K562 (cell line): ENCODE results near the gene IMP4. TPM values are rescaled to one million over a fixed set of nuclear protein-coding genes. Genes with fewer than 3 reads are reported as not detected.

Experiments used
- ARID2 ChIP-seq: fragments of 450-650 bp; IDR thresholded peaks from 2 replicates; pipeline ENCODE4 v1.6.1; 2017; ENCODE audit warnings: antibody characterized with exemption, mild to moderate bottlenecking
- BRF1 ChIP-seq: IDR thresholded peaks from 3 replicates; pipeline ENCODE4 v1.6.1; 2011; ENCODE audit warnings: borderline replicate concordance, mild to moderate bottlenecking; ENCODE audit not compliant: insufficient read length; ENCODE audit errors: extremely low read depth
- CREM ChIP-seq: IDR thresholded peaks from 2 replicates; pipeline ENCODE4 v1.6.1; 2014; ENCODE audit warnings: antibody characterized with exemption, low read depth
- DACH1 ChIP-seq: fragments of 450-650 bp; IDR thresholded peaks from 2 replicates; pipeline ENCODE4 v1.6.1; 2018; ENCODE audit not compliant: partially characterized antibody
- DIDO1 ChIP-seq: fragments of 450-650 bp; IDR thresholded peaks from 2 replicates; pipeline ENCODE4 v1.6.1; 2016; ENCODE audit warnings: low read depth, missing biosample characterization, missing genetic modification characterization
- FOXA3 ChIP-seq, 2 experiments: fragments of 450-650 bp in 1 of 2; sonication (generic) in 1 of 2; formaldehyde crosslinking; IDR thresholded peaks in 1 of 2; conservative IDR thresholded peaks in 1 of 2; 2 replicates each; pipeline versions ENCODE4 v1.4.0 to v1.8.0; 2020 to 2022; ENCODE audit warnings: mild to moderate bottlenecking in 2 of 2, missing genetic modification reagents in 1 of 2
- KLF10 ChIP-seq: fragments of 250-450 bp; sonication (Bioruptor Pico); IDR thresholded peaks from 2 replicates; pipeline ENCODE4 v1.6.1; 2021; ENCODE audit warnings: matching md5 sums
- MAFG ChIP-seq: fragments of 450-650 bp; conservative IDR thresholded peaks from 2 replicates; pipeline ENCODE4 v1.6.1; 2016; ENCODE audit warnings: missing genetic modification characterization, missing compliant biosample characterization
- MCM2 ChIP-seq: fragments of 450-650 bp; IDR thresholded peaks from 2 replicates; pipeline ENCODE4 v1.6.1; 2017; ENCODE audit warnings: low read depth, mild to moderate bottlenecking
- NUFIP1 ChIP-seq: fragments of 450-650 bp; IDR thresholded peaks from 2 replicates; pipeline ENCODE4 v1.6.1; 2018; ENCODE audit not compliant: partially characterized antibody
- PHTF2 ChIP-seq: fragments of 250-450 bp; sonication (Bioruptor Pico); IDR thresholded peaks from 2 replicates; pipeline ENCODE4 v1.5.0; 2021; ENCODE audit warnings: mild to moderate bottlenecking
- PRMT5 ChIP-seq: sonication (generic); formaldehyde crosslinking; IDR thresholded peaks from 2 replicates; pipeline ENCODE4 v1.5.0; 2020; ENCODE audit warnings: missing genetic modification reagents
- RBM22 ChIP-seq: fragments of 200-400 bp; formaldehyde crosslinking; IDR thresholded peaks from 2 replicates; pipeline ENCODE4 v1.6.1; 2018; ENCODE audit warnings: low read length, low read depth; ENCODE audit not compliant: poor library complexity, severe bottlenecking
- SMARCB1 ChIP-seq: IDR thresholded peaks from 2 replicates; pipeline ENCODE4 v1.6.1; 2011; ENCODE audit warnings: improper control_type of control experiment, low read depth; ENCODE audit not compliant: insufficient read length
- TCFL5 ChIP-seq: fragments of 250-450 bp; sonication (Bioruptor Pico); conservative IDR thresholded peaks from 2 replicates; pipeline ENCODE4 v1.6.1; 2021; ENCODE audit warnings: mild to moderate bottlenecking, moderate library complexity, matching md5 sums
- TRIM28 ChIP-seq: fragments of 450-650 bp; IDR thresholded peaks from 2 replicates; pipeline ENCODE4 v1.6.1; 2017
- ZKSCAN1 ChIP-seq: fragments of 150-350 bp; IDR thresholded peaks from 2 replicates; pipeline ENCODE4 v1.6.1; 2016; ENCODE audit warnings: low read depth, low read length
- ZKSCAN8 ChIP-seq: fragments of 200-800 bp; sonication (Bioruptor generic); IDR thresholded peaks from 2 replicates; pipeline ENCODE4 v1.6.1; 2016; ENCODE audit warnings: missing genetic modification characterization, missing compliant biosample characterization
- ZNF584 ChIP-seq: fragments of 200-800 bp; sonication (Bioruptor generic); IDR thresholded peaks from 2 replicates; pipeline ENCODE4 v1.6.1; 2016; ENCODE audit warnings: low read depth, mild to moderate bottlenecking, missing genetic modification characterization, missing compliant biosample characterization
- polyA plus RNA-seq, 8 experiments: library from polyadenylated mRNA; depleted of rRNA in 4 of 8; stranded (reverse) in 5 of 8; unstranded in 3 of 8; fragments of >200 nt; fragmentation: Nextera tagmentation in 2 of 8; fragmentation: Illumina TruSeq in 1 of 8; extraction: Ambion mirVana in 2 of 8; extraction: Trizol in 1 of 8; gene quantifications; 2 replicates each; pipeline versions ENCODE4 v1.2.1 to v1.2.3, GENCODE V29; 2011 to 2014; ENCODE audit warnings: inconsistent platforms in 1 of 8, missing spikeins in 1 of 8
- total RNA-seq, 7 experiments: library from RNA; depleted of rRNA in 6 of 7; stranded (reverse); fragments of >200 nt in 6 of 7; fragmentation: Illumina TruSeq in 2 of 7; extraction: Trizol in 2 of 7; gene quantifications; 2 replicates each; pipeline versions ENCODE4 v1.2.1 to v1.2.3, GENCODE V29; 2011 to 2021; ENCODE audit warnings: low replicate concordance in 1 of 7
- TF ChIP-seq, protein P1 (sequence below), 2 experiments: IDR thresholded peaks; 2 replicates each; pipeline ENCODE4 v1.6.1; 2012; ENCODE audit warnings: improper control_type of control experiment in 2 of 2, low read depth in 2 of 2, low read length in 2 of 2, borderline replicate concordance in 1 of 2
- TF ChIP-seq, protein P2 (sequence below): fragments of 250-450 bp; sonication (Bioruptor Pico); IDR thresholded peaks from 2 replicates; pipeline ENCODE4 v1.8.0; 2021; ENCODE audit warnings: moderate library complexity, mild to moderate bottlenecking, inconsistent platforms
- TF ChIP-seq, protein P3 (sequence below): fragments of 200-800 bp; sonication (Bioruptor generic); IDR thresholded peaks from 2 replicates; pipeline ENCODE4 v1.6.1; 2016; ENCODE audit warnings: missing genetic modification characterization, missing compliant biosample characterization

Gene IMP4
- total and polyA plus RNA-seq, 9 of the 15 experiments (the other 6 are each of a cell fraction or from before 2014, with no cell fraction given): 35.4 to 209 (median 100.0) TPM

DNA sequence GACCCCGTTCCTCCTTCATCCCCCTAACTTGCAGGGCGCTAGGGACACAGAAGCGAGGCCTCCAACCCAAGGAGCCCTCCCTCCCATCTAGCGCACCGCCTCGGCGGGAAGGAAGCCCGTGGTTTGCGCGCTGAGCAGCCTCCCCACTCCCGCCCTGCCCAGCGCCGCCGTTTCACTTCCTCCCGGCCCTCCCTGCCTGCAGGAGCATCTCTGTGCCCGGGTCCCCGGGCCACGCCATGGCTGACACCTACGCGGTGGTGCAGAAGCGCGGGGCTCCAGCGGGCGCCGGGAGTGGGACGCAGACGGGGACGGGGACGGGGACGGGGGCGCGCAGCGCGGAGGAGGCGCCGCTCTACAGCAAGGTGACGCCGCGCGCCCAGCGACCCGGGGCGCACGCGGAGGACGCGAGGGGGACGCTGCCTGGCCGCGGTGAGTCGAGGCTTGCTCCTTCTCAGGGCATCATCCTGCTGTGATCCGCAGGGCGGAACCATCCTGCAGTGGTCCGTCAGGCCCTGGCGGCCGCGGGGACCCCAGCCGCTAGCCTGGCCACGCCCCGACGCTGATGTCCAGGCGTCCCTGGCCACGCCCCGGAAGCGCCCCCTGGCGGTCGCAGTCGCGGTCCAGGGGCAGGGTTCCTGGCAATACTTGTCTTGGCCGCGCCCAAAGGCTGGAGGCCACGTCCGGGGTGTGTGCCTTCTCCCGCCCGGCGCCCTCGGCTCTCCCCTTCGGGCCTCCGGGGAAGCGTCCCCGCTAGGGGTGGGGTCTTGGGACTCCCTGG is 29.5 kb downstream of the IMP4 start (continued):
- TF ChIP-seq ZKSCAN8 (CRISPR knock-in tag) (no peak), TRIM28 (0 out of 2 replicates have a peak, but pooled peaks have one; percentile 19), MCM2 (no peak), SMARCB1 (no peak), BRF1 (no peak), ZNF584 (CRISPR knock-in tag) (0 out of 2 replicates have a peak, but pooled peaks have one; percentile 39), TCFL5 (CRISPR knock-in tag) (no peak), PRMT5 (CRISPR knock-in tag) (no peak), FOXA3 (CRISPR knock-in tag; conservative IDR thresholded peaks at IDR 0.05 in 1 of 2, IDR thresholded peaks at IDR 0.05 in 1 of 2) (no peak), ZKSCAN1 (peak; percentile 58; the same call in 1 of the 2 replicates), RBM22 (peak; percentile 20), KLF10 (CRISPR knock-in tag) (no peak), DIDO1 (tag) (no peak), NUFIP1 (no peak), PHTF2 (CRISPR knock-in tag) (no peak), CREM (peak; percentile 84), ARID2 (no peak), MAFG (no peak), DACH1 (no peak)
- TF ChIP-seq, protein P1, sequence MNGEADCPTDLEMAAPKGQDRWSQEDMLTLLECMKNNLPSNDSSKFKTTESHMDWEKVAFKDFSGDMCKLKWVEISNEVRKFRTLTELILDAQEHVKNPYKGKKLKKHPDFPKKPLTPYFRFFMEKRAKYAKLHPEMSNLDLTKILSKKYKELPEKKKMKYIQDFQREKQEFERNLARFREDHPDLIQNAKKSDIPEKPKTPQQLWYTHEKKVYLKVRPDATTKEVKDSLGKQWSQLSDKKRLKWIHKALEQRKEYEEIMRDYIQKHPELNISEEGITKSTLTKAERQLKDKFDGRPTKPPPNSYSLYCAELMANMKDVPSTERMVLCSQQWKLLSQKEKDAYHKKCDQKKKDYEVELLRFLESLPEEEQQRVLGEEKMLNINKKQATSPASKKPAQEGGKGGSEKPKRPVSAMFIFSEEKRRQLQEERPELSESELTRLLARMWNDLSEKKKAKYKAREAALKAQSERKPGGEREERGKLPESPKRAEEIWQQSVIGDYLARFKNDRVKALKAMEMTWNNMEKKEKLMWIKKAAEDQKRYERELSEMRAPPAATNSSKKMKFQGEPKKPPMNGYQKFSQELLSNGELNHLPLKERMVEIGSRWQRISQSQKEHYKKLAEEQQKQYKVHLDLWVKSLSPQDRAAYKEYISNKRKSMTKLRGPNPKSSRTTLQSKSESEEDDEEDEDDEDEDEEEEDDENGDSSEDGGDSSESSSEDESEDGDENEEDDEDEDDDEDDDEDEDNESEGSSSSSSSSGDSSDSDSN (IDR thresholded peaks at IDR 0.05; ENCODE audit: borderline replicate concordance in 1 of 2, low read depth in 2 of 2, low read length in 2 of 2): peak; percentile 83 to 95
- TF ChIP-seq, protein P2, sequence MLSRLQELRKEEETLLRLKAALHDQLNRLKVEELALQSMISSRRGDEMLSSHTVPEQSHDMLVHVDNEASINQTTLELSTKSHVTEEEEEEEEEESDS: no peak
- TF ChIP-seq, protein P3, sequence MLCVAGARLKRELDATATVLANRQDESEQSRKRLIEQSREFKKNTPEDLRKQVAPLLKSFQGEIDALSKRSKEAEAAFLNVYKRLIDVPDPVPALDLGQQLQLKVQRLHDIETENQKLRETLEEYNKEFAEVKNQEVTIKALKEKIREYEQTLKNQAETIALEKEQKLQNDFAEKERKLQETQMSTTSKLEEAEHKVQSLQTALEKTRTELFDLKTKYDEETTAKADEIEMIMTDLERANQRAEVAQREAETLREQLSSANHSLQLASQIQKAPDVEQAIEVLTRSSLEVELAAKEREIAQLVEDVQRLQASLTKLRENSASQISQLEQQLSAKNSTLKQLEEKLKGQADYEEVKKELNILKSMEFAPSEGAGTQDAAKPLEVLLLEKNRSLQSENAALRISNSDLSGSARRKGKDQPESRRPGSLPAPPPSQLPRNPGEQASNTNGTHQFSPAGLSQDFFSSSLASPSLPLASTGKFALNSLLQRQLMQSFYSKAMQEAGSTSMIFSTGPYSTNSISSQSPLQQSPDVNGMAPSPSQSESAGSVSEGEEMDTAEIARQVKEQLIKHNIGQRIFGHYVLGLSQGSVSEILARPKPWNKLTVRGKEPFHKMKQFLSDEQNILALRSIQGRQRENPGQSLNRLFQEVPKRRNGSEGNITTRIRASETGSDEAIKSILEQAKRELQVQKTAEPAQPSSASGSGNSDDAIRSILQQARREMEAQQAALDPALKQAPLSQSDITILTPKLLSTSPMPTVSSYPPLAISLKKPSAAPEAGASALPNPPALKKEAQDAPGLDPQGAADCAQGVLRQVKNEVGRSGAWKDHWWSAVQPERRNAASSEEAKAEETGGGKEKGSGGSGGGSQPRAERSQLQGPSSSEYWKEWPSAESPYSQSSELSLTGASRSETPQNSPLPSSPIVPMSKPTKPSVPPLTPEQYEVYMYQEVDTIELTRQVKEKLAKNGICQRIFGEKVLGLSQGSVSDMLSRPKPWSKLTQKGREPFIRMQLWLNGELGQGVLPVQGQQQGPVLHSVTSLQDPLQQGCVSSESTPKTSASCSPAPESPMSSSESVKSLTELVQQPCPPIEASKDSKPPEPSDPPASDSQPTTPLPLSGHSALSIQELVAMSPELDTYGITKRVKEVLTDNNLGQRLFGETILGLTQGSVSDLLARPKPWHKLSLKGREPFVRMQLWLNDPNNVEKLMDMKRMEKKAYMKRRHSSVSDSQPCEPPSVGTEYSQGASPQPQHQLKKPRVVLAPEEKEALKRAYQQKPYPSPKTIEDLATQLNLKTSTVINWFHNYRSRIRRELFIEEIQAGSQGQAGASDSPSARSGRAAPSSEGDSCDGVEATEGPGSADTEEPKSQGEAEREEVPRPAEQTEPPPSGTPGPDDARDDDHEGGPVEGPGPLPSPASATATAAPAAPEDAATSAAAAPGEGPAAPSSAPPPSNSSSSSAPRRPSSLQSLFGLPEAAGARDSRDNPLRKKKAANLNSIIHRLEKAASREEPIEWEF: no peak
